Mammary epithelial cell (primary cell): ENCODE data around the gene GPC1.

ENCODE experiments used
- CTCF ChIP-seq, 2 donors: IDR thresholded peaks in 1 of 2; conservative IDR thresholded peaks in 1 of 2; 2 replicates each; pipeline ENCODE4 v1.5.1; 2011 to 2012; ENCODE audit warnings: inconsistent platforms in 2 of 2, low read length in 2 of 2, mild to moderate bottlenecking in 2 of 2, control low read depth in 1 of 2, low read depth in 1 of 2; ENCODE audit not compliant: insufficient read depth in 1 of 2; ENCODE audit errors: extremely low read depth in 1 of 2
- EZH2 ChIP-seq: IDR thresholded peaks from 2 replicates; pipeline ENCODE4 v1.6.1; 2012; ENCODE audit warnings: low read length, inconsistent platforms, borderline replicate concordance

GRCh38 chr2:240437551-240437860 is 2.0 kb downstream of the GPC1 start:
- TF ChIP-seq CTCF (conservative IDR thresholded peaks at IDR 0.05 in 1 of 2, IDR thresholded peaks at IDR 0.05 in 1 of 2; ENCODE audit: extremely low read depth in 1 of 2, insufficient read depth in 1 of 2, low read depth in 1 of 2, low read length in 2 of 2) (no peak), EZH2 (no peak)
